Measurements from ENCODE around the gene PAFAH1B1.

Gene PAFAH1B1

DNA sequence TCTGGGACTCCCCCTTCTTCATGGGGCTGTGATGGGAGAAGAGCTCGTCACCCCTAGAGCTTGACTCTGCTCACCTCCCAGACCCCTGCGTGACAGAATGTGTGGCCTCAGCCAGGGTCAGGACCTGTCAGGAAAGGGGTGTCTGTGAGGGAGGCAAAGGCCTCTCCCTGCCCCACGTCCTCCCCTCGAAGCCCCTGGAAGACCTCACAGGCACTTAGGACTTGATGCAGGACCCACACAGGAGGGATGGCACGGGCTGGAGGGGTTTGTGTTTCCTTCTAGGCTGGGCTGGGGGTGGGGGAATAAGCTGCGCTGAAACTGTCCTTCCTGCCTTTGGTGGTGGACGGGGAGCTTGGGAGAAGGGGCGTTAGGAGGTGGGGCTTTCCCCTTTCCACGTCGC is 129.2 kb downstream of the PAFAH1B1 start:
- H3K27me3 ChIP-seq (ENCODE audit: insufficient read depth, poor library complexity, severe bottlenecking), result no peaks in the 10 kb centered on the region
- no peak overlapping the region for H3K27ac ChIP-seq (replicated peaks)
- no peak for DNase-seq (ENCODE audit: low read depth in 1 of 2, low spot score in 1 of 2)
- TF ChIP-seq SPI1 (IDR thresholded peaks at IDR 0.05; ENCODE audit: borderline replicate concordance, low read depth), result no peak
- no peak for TF ChIP-seq POLR2AphosphoS5 (IDR thresholded peaks at IDR 0.05; ENCODE audit: low read depth)
- TF ChIP-seq GABPA (IDR thresholded peaks at IDR 0.05; ENCODE audit: low read depth), result no peak
- TF ChIP-seq REST (IDR thresholded peaks at IDR 0.05; ENCODE audit: insufficient replicate concordance, low read depth), result no peak
- TF ChIP-seq, protein P1, sequence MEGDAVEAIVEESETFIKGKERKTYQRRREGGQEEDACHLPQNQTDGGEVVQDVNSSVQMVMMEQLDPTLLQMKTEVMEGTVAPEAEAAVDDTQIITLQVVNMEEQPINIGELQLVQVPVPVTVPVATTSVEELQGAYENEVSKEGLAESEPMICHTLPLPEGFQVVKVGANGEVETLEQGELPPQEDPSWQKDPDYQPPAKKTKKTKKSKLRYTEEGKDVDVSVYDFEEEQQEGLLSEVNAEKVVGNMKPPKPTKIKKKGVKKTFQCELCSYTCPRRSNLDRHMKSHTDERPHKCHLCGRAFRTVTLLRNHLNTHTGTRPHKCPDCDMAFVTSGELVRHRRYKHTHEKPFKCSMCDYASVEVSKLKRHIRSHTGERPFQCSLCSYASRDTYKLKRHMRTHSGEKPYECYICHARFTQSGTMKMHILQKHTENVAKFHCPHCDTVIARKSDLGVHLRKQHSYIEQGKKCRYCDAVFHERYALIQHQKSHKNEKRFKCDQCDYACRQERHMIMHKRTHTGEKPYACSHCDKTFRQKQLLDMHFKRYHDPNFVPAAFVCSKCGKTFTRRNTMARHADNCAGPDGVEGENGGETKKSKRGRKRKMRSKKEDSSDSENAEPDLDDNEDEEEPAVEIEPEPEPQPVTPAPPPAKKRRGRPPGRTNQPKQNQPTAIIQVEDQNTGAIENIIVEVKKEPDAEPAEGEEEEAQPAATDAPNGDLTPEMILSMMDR (IDR thresholded peaks at IDR 0.05; ENCODE audit: insufficient read depth, low read length), result no peak
- H3K4me3 ChIP-seq (replicated peaks; ENCODE audit: insufficient read depth, low read length), result no peak overlapping the region

DNA sequence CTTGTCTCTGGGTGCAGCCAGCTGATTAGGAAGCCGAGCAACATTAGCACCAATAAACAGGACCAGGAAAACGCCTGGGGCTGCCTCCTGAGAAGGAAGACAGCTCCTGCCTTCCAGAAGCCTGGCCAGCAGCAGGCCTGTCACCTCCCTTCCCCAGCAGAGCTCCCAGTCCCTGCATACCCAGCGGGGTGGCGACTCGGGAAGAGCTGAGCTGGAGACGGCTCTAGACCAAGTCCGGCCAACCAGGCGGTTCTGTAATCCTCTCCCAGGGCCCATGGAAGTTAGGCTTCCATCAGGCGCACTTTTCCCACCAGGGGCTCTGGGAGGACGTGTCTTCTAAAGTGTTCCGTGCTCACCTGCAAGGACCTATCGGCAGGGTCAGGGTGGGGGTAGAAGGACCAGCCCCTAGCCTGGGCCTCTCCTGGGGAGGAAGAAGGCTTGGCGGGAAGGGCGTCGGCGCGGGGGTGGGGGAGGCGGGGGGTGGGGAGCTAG is 130.1 kb downstream of the PAFAH1B1 start:
- H3K27ac ChIP-seq (replicated peaks), result no peak overlapping the region
- no peak for DNase-seq (ENCODE audit: low read depth in 1 of 2, low spot score in 1 of 2)
- no peak overlapping the region for H3K4me3 ChIP-seq (replicated peaks; ENCODE audit: insufficient read depth, low read length)
- H3K27me3 ChIP-seq (ENCODE audit: insufficient read depth, poor library complexity, severe bottlenecking), result no peaks in the 10 kb centered on the region
- TF ChIP-seq, protein P1 (IDR thresholded peaks at IDR 0.05; ENCODE audit: insufficient read depth, low read length), result no peak
- no peak for TF ChIP-seq SPI1 (IDR thresholded peaks at IDR 0.05; ENCODE audit: borderline replicate concordance, low read depth)
- TF ChIP-seq REST (IDR thresholded peaks at IDR 0.05; ENCODE audit: insufficient replicate concordance, low read depth), result no peak
- TF ChIP-seq POLR2AphosphoS5 (IDR thresholded peaks at IDR 0.05; ENCODE audit: low read depth), result no peak
- TF ChIP-seq GABPA (IDR thresholded peaks at IDR 0.05; ENCODE audit: low read depth), result no peak

- DNase-seq (ENCODE audit: low read depth in 1 of 2, low spot score in 1 of 2), result no peak
- Histone ChIP-seq H3K27me3 (ENCODE audit: insufficient read depth, poor library complexity, severe bottlenecking) (no peaks in the 10 kb centered on the region), H3K27ac (replicated peaks) (no peak overlapping the region), H3K4me3 (replicated peaks; ENCODE audit: insufficient read depth, low read length) (no peak overlapping the region)
- TF ChIP-seq GABPA (IDR thresholded peaks at IDR 0.05; ENCODE audit: low read depth), result no peak
- TF ChIP-seq, protein P1 (IDR thresholded peaks at IDR 0.05; ENCODE audit: insufficient read depth, low read length), result no peak
- no peak for TF ChIP-seq SPI1 (IDR thresholded peaks at IDR 0.05; ENCODE audit: borderline replicate concordance, low read depth)
- no peak for TF ChIP-seq REST (IDR thresholded peaks at IDR 0.05; ENCODE audit: insufficient replicate concordance, low read depth)
- no peak for TF ChIP-seq POLR2AphosphoS5 (IDR thresholded peaks at IDR 0.05; ENCODE audit: low read depth)
Measured at GRCh38 chr17:2723997-2724783, 130.7 kb downstream of the PAFAH1B1 start.
